Measurements from ENCODE around the gene CGB8. TPM values are rescaled to one million over a fixed set of nuclear protein-coding genes. Genes with fewer than 3 reads are reported as not detected.
"Not testable (repeated sequence)": the region's sequence is repeated elsewhere in the genome, so short reads cannot be mapped to it uniquely, and the experiment has no call there.

Gene CGB8
- total RNA-seq, 1 donor from 2014 or later = 3.3 TPM

GRCh38 chr19:49074869-49075268 is 26.0 kb upstream of the CGB8 start:
- H3K36me3 ChIP-seq (ENCODE audit: control insufficient read depth, insufficient read depth, low read length) = not testable (repeated sequence)
- peak; percentile 18 for DNase-seq (ENCODE audit: low read depth)

GRCh38 chr19:49073514-49074378 is 24.8 kb upstream of the CGB8 start:
- peak; percentile 42 for TF ChIP-seq CTCF (IDR thresholded peaks at IDR 0.05; ENCODE audit: insufficient read depth, low read length, poor library complexity, severe bottlenecking)
- Histone ChIP-seq H3K4me3 (ENCODE audit: low read depth, low read length) (no peak overlapping the region), H3K27me3 (ENCODE audit: control insufficient read depth, insufficient read depth, low read length) (peaks cover 39% of the 10 kb centered on the region), H3K36me3 (ENCODE audit: control insufficient read depth, insufficient read depth, low read length) (no peaks in the 10 kb centered on the region)
- no peak for DNase-seq (ENCODE audit: low read depth)

More at GRCh38 chr19:49074869-49075268, 26.0 kb upstream of the CGB8 start:
- H3K4me3 ChIP-seq (ENCODE audit: low read depth, low read length) = not testable (repeated sequence)
- peak; percentile 58 for TF ChIP-seq CTCF (IDR thresholded peaks at IDR 0.05; ENCODE audit: insufficient read depth, low read length, poor library complexity, severe bottlenecking)
- peaks cover 33% of the 10 kb centered on the region for H3K27me3 ChIP-seq (ENCODE audit: control insufficient read depth, insufficient read depth, low read length)

GRCh38 chr19:49071860-49072547 is 23.1 kb upstream of the CGB8 start:
- Histone ChIP-seq H3K27me3 (ENCODE audit: control insufficient read depth, insufficient read depth, low read length) (peaks cover 39% of the 10 kb centered on the region), H3K4me3 (ENCODE audit: low read depth, low read length) (no peak overlapping the region), H3K36me3 (ENCODE audit: control insufficient read depth, insufficient read depth, low read length) (no peaks in the 10 kb centered on the region)
- no peak for DNase-seq (ENCODE audit: low read depth)
- TF ChIP-seq CTCF (IDR thresholded peaks at IDR 0.05; ENCODE audit: insufficient read depth, low read length, poor library complexity, severe bottlenecking) = no peak

GRCh38 chr19:49070416-49070815 is 21.5 kb upstream of the CGB8 start:
- H3K36me3 ChIP-seq (ENCODE audit: control insufficient read depth, insufficient read depth, low read length) = no peaks in the 10 kb centered on the region
- H3K27me3 ChIP-seq (ENCODE audit: control insufficient read depth, insufficient read depth, low read length) = peaks cover 54% of the 10 kb centered on the region
- no peak for DNase-seq (ENCODE audit: low read depth)
- H3K4me3 ChIP-seq (ENCODE audit: low read depth, low read length) = no peak overlapping the region
- no peak for TF ChIP-seq CTCF (IDR thresholded peaks at IDR 0.05; ENCODE audit: insufficient read depth, low read length, poor library complexity, severe bottlenecking)

GRCh38 chr19:49069026-49069425 is 20.1 kb upstream of the CGB8 start:
- DNase-seq (ENCODE audit: low read depth) = no peak
- Histone ChIP-seq H3K27me3 (ENCODE audit: control insufficient read depth, insufficient read depth, low read length) (peaks cover 57% of the 10 kb centered on the region), H3K36me3 (ENCODE audit: control insufficient read depth, insufficient read depth, low read length) (no peaks in the 10 kb centered on the region), H3K4me3 (ENCODE audit: low read depth, low read length) (no peak overlapping the region)
- TF ChIP-seq CTCF (IDR thresholded peaks at IDR 0.05; ENCODE audit: insufficient read depth, low read length, poor library complexity, severe bottlenecking) = no peak

Measured in kidney epithelial cell (primary cell).